GM06990 (cell line): ENCODE data around the gene PRKCE.

Experiments
- DNase-seq: peaks from one replicate; pipeline ENCODE4 v3.0.0-alpha.2; 2011; ENCODE audit not compliant: insufficient read length; ENCODE audit errors: extremely low read depth
- H3K27me3 ChIP-seq: replicated peaks from 2 replicates; pipeline ENCODE4 v1.6.0; 2011; ENCODE audit warnings: low read length; ENCODE audit not compliant: control insufficient read depth, insufficient read depth
- H3K36me3 ChIP-seq: 2 replicates; pipeline ENCODE4 v1.5.1; 2011; ENCODE audit warnings: low read length; ENCODE audit not compliant: control insufficient read depth, insufficient read depth
- H3K4me3 ChIP-seq: replicated peaks from 2 replicates; pipeline ENCODE4 v1.5.1; 2011; ENCODE audit warnings: low read depth, mild to moderate bottlenecking, control low read depth, low read length
- TF ChIP-seq, protein P1 (sequence below): IDR thresholded peaks from 2 replicates; pipeline ENCODE4 v1.5.1; 2011; ENCODE audit warnings: low read length, control low read depth, mild to moderate bottlenecking, inconsistent platforms; ENCODE audit not compliant: insufficient read depth, poor library complexity, severe bottlenecking

PRKCE gene

GRCh38 chr2:46193855-46194254 lies 542.4 kb downstream of the PRKCE start:
- H3K27me3 ChIP-seq = no peaks in the 10 kb centered on the region
- H3K36me3 ChIP-seq = no peaks in the 10 kb centered on the region
- H3K4me3 ChIP-seq = no peak overlapping the region
- TF ChIP-seq, protein P1, sequence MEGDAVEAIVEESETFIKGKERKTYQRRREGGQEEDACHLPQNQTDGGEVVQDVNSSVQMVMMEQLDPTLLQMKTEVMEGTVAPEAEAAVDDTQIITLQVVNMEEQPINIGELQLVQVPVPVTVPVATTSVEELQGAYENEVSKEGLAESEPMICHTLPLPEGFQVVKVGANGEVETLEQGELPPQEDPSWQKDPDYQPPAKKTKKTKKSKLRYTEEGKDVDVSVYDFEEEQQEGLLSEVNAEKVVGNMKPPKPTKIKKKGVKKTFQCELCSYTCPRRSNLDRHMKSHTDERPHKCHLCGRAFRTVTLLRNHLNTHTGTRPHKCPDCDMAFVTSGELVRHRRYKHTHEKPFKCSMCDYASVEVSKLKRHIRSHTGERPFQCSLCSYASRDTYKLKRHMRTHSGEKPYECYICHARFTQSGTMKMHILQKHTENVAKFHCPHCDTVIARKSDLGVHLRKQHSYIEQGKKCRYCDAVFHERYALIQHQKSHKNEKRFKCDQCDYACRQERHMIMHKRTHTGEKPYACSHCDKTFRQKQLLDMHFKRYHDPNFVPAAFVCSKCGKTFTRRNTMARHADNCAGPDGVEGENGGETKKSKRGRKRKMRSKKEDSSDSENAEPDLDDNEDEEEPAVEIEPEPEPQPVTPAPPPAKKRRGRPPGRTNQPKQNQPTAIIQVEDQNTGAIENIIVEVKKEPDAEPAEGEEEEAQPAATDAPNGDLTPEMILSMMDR = no peak
- DNase-seq = no peak

- no peaks in the 10 kb centered on the region for H3K27me3 ChIP-seq
- no peaks in the 10 kb centered on the region for H3K36me3 ChIP-seq
- H3K4me3 ChIP-seq = no peak overlapping the region
- no peak for DNase-seq
- TF ChIP-seq, protein P1 = no peak
Observed at GRCh38 chr2:46194856-46195255, 543.4 kb downstream of the PRKCE start.

DNA sequence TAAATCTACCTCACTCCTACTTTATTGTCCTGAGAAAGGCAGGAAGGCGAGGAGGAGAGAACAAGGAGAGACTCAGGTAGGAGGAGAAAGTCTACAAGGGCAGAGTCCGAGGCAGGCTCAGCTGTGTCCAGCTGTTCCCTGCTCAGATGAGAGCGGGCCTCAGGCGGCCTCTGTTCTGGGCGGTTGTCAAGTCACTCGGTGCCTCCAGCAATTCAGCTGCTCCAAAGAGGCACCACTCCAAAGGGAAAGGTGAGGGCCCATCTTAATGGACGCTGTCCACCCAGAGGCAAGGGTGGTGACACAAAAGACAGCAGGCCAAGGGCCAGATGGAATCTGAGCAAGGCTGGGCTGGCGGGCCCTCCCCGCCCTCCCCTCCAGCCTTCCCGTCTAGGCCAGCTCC lies 544.3 kb downstream of the PRKCE start:
- Histone ChIP-seq H3K27me3 (no peaks in the 10 kb centered on the region), H3K4me3 (no peak overlapping the region), H3K36me3 (no peaks in the 10 kb centered on the region)
- no peak for DNase-seq
- TF ChIP-seq, protein P1 = no peak

GRCh38 chr2:46196871-46197462 lies 545.5 kb downstream of the PRKCE start:
- H3K36me3 ChIP-seq = no peaks in the 10 kb centered on the region
- no peak for DNase-seq

DNA sequence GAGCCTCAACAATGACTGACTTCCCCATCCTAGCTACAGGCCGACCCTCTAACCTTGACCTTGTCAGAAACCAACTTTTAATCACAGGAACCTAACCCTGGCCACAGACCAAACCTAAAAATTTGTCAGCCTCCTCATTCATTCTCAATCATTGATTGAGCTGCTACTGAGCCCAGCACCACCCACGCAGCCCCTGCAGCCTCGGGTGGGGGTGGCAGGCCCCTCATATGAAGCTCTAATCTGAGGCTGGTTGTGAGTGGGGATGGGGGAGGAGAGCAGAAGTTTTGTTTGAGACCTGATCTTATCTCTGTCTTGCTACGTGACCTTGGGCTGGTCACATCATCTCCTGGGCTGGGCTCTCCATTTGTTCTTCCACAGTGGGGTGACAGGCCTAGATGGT lies 546.2 kb downstream of the PRKCE start:
- TF ChIP-seq, protein P1 = no peak
- DNase-seq = no peak
- Histone ChIP-seq H3K27me3 (no peaks in the 10 kb centered on the region), H3K4me3 (no peak overlapping the region), H3K36me3 (no peaks in the 10 kb centered on the region)

More at GRCh38 chr2:46196871-46197462, 545.5 kb downstream of the PRKCE start:
- Histone ChIP-seq H3K4me3 (no peak overlapping the region), H3K27me3 (no peaks in the 10 kb centered on the region)
- TF ChIP-seq, protein P1 = no peak
